Thyroid gland (tissue), 4 donors: Measurements from ENCODE around the gene CYYR1. TPM values are rescaled to one million over a fixed set of nuclear protein-coding genes. Genes with fewer than 3 reads are reported as not detected.

Experiments used
- DNase-seq, 2 donors: peaks; one replicate each; pipeline ENCODE4 v3.0.0-alpha.2; 2019
- H3K27ac ChIP-seq, 3 donors: fragments of 200-600 bp; sonication (generic); 1 replicate in 2 of 3; 2 replicates in 1 of 3; pipeline ENCODE4 v1.5.1; 2016 to 2019; ENCODE audit warnings: mild to moderate bottlenecking in 1 of 3, moderate library complexity in 1 of 3
- H3K27me3 ChIP-seq: fragments of 200-600 bp; sonication (generic); one replicate; pipeline ENCODE4 v1.5.1; 2019
- H3K36me3 ChIP-seq, 2 donors: fragments of 200-600 bp; sonication (generic); one replicate each; pipeline ENCODE4 v1.5.1; 2016 to 2019
- H3K4me1 ChIP-seq, 2 donors: fragments of 200-600 bp; sonication (generic); one replicate each; pipeline ENCODE4 v1.5.1; 2017 to 2019
- H3K4me3 ChIP-seq, 3 donors: fragments of 200-600 bp; sonication (generic); replicated peaks in 1 of 3; 1 replicate in 2 of 3; 2 replicates in 1 of 3; pipeline ENCODE4 v1.5.1; 2016; ENCODE audit warnings: mild to moderate bottlenecking in 1 of 3
- H3K9me3 ChIP-seq: fragments of 200-600 bp; sonication (generic); one replicate; pipeline ENCODE4 v1.5.1; 2017
- POLR2A ChIP-seq, 2 donors: fragments of 450-650 bp; IDR thresholded peaks; one replicate each; pipeline ENCODE4 v1.6.1; 2017; ENCODE audit warnings: antibody characterized with exemption in 2 of 2, mild to moderate bottlenecking in 2 of 2, moderate library complexity in 1 of 2
- WGBS, 2 donors: methylation state at CpG; one replicate each; pipeline ENCODE4 v1.1.5; 2017; 5-methylcytosine and 5-hydroxymethylcytosine counted together
- intact Hi-C: fragments of 100-400 bp; cut with DNase I; formaldehyde crosslinking; loops from one replicate; pipeline ENCODE4 v1.15.1; 2023
- total RNA-seq, 4 donors: library from RNA; depleted of rRNA; stranded (reverse); fragments of >200 nt; gene quantifications; one replicate each; pipeline ENCODE4 v1.2.3, GENCODE V29; 2016
- TF ChIP-seq, protein P1 (sequence below), 6 experiments: fragments of 200-600 bp in 3 of 6; fragments of 450-650 bp in 3 of 6; sonication (generic) in 3 of 6; IDR thresholded peaks; one replicate each; pipeline ENCODE4 v1.5.1; 2016 to 2019; ENCODE audit warnings: antibody characterized with exemption in 6 of 6, mild to moderate bottlenecking in 2 of 6, inconsistent platforms in 1 of 6, moderate library complexity in 1 of 6

The CYYR1 gene
- total RNA-seq, 4 donors from 2014 or later = 7.0 to 18.7 (median 13.7) TPM

DNA sequence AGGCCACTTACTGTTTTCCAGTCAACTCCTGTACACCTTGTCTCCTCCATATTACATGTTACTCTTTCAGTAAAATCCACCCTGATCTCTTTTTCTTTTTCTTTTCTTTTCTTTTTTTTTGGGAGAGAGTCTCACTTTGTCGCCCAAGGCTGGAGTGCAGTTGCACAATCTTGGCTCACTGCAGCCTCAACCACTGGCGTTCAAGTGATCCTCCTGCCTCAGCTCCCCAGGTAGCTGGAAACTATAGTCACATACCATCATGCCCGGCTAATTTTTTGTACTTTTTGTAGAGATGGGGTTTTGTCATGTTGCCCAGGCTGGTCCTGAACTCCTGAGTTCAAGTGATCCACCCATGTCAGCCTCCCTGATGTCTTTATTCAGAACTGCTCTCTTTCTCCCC is 57.8 kb downstream of the CYYR1 start:
- Histone ChIP-seq H3K36me3 (no peaks in the 10 kb centered on the region), H3K4me1 (no peaks in the 10 kb centered on the region), H3K27ac (no peak overlapping the region), H3K27me3 (no peaks in the 10 kb centered on the region), H3K9me3 (no peaks in the 10 kb centered on the region), H3K4me3 (no peak overlapping the region)
- DNase-seq = no peak
- no peak for TF ChIP-seq POLR2A (IDR thresholded peaks at IDR 0.05)
- WGBS, 2 donors = 69% methylated on average over 3 of the region's 3 CpGs
- intact Hi-C loops = no loop called here

DNA sequence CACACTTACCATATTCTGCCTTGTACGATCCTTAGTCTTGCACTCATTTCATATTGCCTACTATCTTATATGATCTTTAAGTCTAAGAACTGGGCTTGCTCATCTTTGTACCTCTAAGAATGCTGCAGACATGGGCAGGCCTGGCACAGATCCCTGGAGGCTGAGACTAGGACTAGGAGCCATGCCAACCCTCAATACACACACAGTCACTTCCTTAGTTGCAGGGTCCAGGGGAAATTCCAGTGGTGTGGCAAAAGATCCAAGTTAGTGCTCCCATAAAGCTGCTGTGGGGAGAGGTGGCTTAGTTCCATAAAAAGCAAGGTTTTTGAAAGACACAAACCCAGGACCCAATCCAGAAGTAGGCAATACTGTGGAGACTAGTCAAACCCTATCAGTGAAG is 59.9 kb downstream of the CYYR1 start:
- intact Hi-C loops = no loop called here
- no peaks in the 10 kb centered on the region for H3K27me3 ChIP-seq
- no peak overlapping the region for H3K4me3 ChIP-seq
- DNase-seq = no peak
- 84 to 93% methylated on average over 1 of the region's 1 CpG for WGBS, 2 donors
- TF ChIP-seq, protein P1, sequence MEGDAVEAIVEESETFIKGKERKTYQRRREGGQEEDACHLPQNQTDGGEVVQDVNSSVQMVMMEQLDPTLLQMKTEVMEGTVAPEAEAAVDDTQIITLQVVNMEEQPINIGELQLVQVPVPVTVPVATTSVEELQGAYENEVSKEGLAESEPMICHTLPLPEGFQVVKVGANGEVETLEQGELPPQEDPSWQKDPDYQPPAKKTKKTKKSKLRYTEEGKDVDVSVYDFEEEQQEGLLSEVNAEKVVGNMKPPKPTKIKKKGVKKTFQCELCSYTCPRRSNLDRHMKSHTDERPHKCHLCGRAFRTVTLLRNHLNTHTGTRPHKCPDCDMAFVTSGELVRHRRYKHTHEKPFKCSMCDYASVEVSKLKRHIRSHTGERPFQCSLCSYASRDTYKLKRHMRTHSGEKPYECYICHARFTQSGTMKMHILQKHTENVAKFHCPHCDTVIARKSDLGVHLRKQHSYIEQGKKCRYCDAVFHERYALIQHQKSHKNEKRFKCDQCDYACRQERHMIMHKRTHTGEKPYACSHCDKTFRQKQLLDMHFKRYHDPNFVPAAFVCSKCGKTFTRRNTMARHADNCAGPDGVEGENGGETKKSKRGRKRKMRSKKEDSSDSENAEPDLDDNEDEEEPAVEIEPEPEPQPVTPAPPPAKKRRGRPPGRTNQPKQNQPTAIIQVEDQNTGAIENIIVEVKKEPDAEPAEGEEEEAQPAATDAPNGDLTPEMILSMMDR (IDR thresholded peaks at IDR 0.05) = no peak
- TF ChIP-seq POLR2A (IDR thresholded peaks at IDR 0.05) = no peak
- no peaks in the 10 kb centered on the region for H3K9me3 ChIP-seq
- no peak overlapping the region for H3K27ac ChIP-seq
- H3K4me1 ChIP-seq = no peaks in the 10 kb centered on the region
- H3K36me3 ChIP-seq = no peaks in the 10 kb centered on the region

DNA sequence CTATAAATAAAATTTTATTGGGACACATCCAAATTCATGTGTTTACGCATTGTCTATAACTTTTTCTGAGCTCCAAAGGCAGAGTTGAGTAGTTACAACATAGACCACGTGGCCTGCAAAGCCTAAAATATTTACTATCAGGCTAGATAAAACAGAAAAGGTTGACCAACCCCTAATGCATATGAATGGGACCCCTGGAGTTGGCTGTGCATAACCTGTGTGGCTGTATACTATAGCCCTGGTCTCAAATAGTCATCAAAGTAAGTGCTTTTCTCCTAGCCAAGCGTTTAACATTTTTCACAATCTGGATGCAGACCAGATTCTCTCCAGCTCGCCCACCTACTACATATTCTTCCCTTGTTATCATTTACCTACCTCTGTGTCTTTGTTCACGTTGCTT is 60.4 kb downstream of the CYYR1 start:
- intact Hi-C loops = no loop called here
- no peak for DNase-seq
- WGBS, 2 donors = 73 to 77% methylated on average over 5 of the region's 5 CpGs
- H3K4me3 ChIP-seq = no peak overlapping the region
- no peaks in the 10 kb centered on the region for H3K27me3 ChIP-seq
- H3K36me3 ChIP-seq = no peaks in the 10 kb centered on the region
- TF ChIP-seq POLR2A (IDR thresholded peaks at IDR 0.05) = no peak
- TF ChIP-seq, protein P1 (IDR thresholded peaks at IDR 0.05) = no peak
- no peak overlapping the region for H3K27ac ChIP-seq
- H3K9me3 ChIP-seq = no peaks in the 10 kb centered on the region
- no peaks in the 10 kb centered on the region for H3K4me1 ChIP-seq

DNA sequence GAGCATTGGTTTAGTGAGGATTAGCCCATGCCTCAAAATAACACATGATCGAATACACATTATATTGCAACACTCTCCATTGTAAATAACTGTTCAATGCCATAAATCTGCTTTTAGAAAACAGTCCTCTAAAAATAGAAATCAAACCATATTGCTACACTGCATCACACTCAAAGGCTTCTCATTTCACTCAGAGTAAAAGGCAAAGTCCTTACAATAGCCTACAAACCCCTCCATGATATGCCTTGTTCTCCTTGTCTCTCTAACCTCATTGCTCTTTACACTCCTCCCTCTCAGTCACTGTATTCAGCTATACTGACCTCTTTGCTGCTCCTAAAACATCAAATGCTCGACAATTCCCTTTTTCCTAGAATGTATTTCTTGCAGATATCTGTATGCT is 64.2 kb downstream of the CYYR1 start:
- no peak overlapping the region for H3K4me3 ChIP-seq
- WGBS, 2 donors = 81 to 86% methylated on average over 2 of the region's 2 CpGs
- no peaks in the 10 kb centered on the region for H3K9me3 ChIP-seq
- no peaks in the 10 kb centered on the region for H3K4me1 ChIP-seq
- no peaks in the 10 kb centered on the region for H3K36me3 ChIP-seq
- TF ChIP-seq POLR2A (IDR thresholded peaks at IDR 0.05) = no peak
- TF ChIP-seq, protein P1 (IDR thresholded peaks at IDR 0.05) = no peak
- no peak overlapping the region for H3K27ac ChIP-seq
- no peaks in the 10 kb centered on the region for H3K27me3 ChIP-seq
- DNase-seq = no peak
- intact Hi-C loops = no loop called here

DNA sequence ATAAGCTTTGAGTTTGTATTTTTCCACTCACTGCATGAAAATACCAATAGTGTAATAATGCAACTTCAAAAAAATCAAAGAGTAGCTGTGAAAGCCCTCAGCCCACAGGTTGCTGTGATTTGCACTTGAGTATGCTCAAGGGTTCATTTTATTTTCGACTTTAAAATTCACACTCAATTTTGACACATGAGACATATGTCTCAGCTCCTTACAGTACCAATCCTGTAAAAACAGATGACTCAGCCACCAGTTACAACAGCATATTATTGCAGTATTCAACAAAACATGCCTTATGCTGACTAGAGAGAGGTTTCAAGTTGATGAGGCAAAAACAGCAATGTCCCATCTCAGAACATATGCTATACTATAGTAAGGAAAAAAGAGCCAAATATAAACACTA is 66.1 kb downstream of the CYYR1 start:
- Histone ChIP-seq H3K9me3 (no peaks in the 10 kb centered on the region), H3K36me3 (no peaks in the 10 kb centered on the region), H3K4me3 (no peak overlapping the region), H3K27me3 (no peaks in the 10 kb centered on the region), H3K4me1 (no peaks in the 10 kb centered on the region), H3K27ac (no peak overlapping the region)
- no peak for DNase-seq
- WGBS, 2 donors = 70 to 79% methylated on average over 1 of the region's 1 CpG
- intact Hi-C loops = no loop called here
- TF ChIP-seq, protein P1 (IDR thresholded peaks at IDR 0.05) = no peak
- no peak for TF ChIP-seq POLR2A (IDR thresholded peaks at IDR 0.05)

DNA sequence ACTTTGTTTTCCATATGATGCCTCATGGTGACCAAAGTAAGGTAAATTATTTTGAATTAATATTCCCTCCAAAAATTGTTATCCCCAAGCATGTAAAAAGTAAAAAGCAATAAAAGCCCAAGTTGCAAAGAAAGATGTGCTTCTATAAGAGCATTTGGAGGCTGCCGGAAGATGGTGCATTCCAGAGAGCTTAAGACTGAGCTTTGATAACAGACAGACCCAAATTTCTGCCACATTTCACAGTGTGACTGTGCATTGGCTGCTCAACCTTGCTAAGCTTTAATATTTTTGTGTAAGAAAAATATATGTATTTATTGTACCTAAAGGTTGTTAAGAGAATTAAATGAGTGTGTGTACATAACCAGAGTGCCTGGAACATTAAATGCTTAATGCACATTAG is 67.9 kb downstream of the CYYR1 start:
- Histone ChIP-seq H3K4me1 (no peaks in the 10 kb centered on the region), H3K27me3 (no peaks in the 10 kb centered on the region), H3K4me3 (no peak overlapping the region), H3K36me3 (no peaks in the 10 kb centered on the region), H3K9me3 (no peaks in the 10 kb centered on the region), H3K27ac (no peak overlapping the region)
- intact Hi-C loops = no loop called here
- TF ChIP-seq POLR2A (IDR thresholded peaks at IDR 0.05) = no peak
- 81 to 93% methylated on average over 1 of the region's 1 CpG for WGBS, 2 donors
- no peak for DNase-seq
